DOHH2 (cell line): ENCODE data around the gene PRPSAP1.

Experiments
- H3F3A ChIP-seq: fragments of 200-600 bp; sonication (generic), shearing (Covaris generic); 2 replicates; pipeline ENCODE4 v1.6.0; 2016; ENCODE audit warnings: antibody characterized with exemption, mild to moderate bottlenecking; ENCODE audit not compliant: control insufficient read depth, insufficient read depth
- H3K27ac ChIP-seq: fragments of 200-600 bp; sonication (generic); 2 replicates; pipeline ENCODE4 v1.5.1; 2014; ENCODE audit warnings: low read depth, mild to moderate bottlenecking, low read length, moderate library complexity
- H3K27me3 ChIP-seq: fragments of 200-600 bp; sonication (generic); 2 replicates; pipeline ENCODE4 v1.6.1; 2014; ENCODE audit warnings: mild to moderate bottlenecking, low read length, mixed read lengths; ENCODE audit not compliant: control insufficient read depth
- H3K36me3 ChIP-seq: fragments of 200-600 bp; sonication (generic); 2 replicates; pipeline ENCODE4 v1.6.1; 2014; ENCODE audit warnings: mild to moderate bottlenecking, low read length, moderate library complexity, mixed read lengths; ENCODE audit not compliant: control insufficient read depth
- H3K4me1 ChIP-seq: fragments of 200-600 bp; sonication (generic); 2 replicates; pipeline ENCODE4 v1.6.1; 2014; ENCODE audit warnings: mild to moderate bottlenecking, low read length, mixed read lengths; ENCODE audit not compliant: control insufficient read depth
- H3K4me2 ChIP-seq: fragments of 200-600 bp; sonication (generic); 2 replicates; pipeline ENCODE4 v1.6.0; 2014; ENCODE audit warnings: mild to moderate bottlenecking, low read length, moderate library complexity
- H3K4me3 ChIP-seq: fragments of 200-600 bp; sonication (generic); 2 replicates; pipeline ENCODE4 v1.5.1; 2014; ENCODE audit warnings: mild to moderate bottlenecking, low read length, mixed read lengths
- H3K79me2 ChIP-seq: fragments of 200-600 bp; sonication (generic); 2 replicates; pipeline ENCODE4 v1.6.1; 2014; ENCODE audit warnings: mild to moderate bottlenecking, low read length, mixed read lengths; ENCODE audit not compliant: control insufficient read depth
- H3K9me2 ChIP-seq: fragments of 200-600 bp; sonication (generic); replicated peaks from 2 replicates; pipeline ENCODE4 v1.6.1; 2014; ENCODE audit warnings: mild to moderate bottlenecking, low read length, mixed read lengths; ENCODE audit not compliant: control insufficient read depth
- H3K9me3 ChIP-seq: fragments of 200-600 bp; sonication (generic); 2 replicates; pipeline ENCODE4 v1.6.1; 2014; ENCODE audit warnings: antibody characterized with exemption, low read length, mixed read lengths; ENCODE audit not compliant: control insufficient read depth, insufficient read depth
- H4K20me1 ChIP-seq: fragments of 200-600 bp; sonication (generic); 2 replicates; pipeline ENCODE4 v1.6.0; 2014; ENCODE audit warnings: low read depth, mild to moderate bottlenecking, antibody characterized with exemption, low read length, moderate library complexity; ENCODE audit not compliant: control insufficient read depth, insufficient read depth
- CTCF ChIP-seq: fragments of 200-600 bp; sonication (generic); IDR thresholded peaks from one replicate; pipeline ENCODE4 v1.5.1; 2014; ENCODE audit warnings: antibody characterized with exemption, mild to moderate bottlenecking, low read depth, low read length; ENCODE audit not compliant: poor library complexity, severe bottlenecking
- EZH2phosphoT487 ChIP-seq: fragments of 200-600 bp; sonication (generic); IDR thresholded peaks from 2 replicates; pipeline ENCODE4 v1.6.1; 2017; ENCODE audit warnings: borderline replicate concordance, mild to moderate bottlenecking, antibody characterized with exemption, low read length, moderate library complexity, mixed read lengths

PRPSAP1 gene

GRCh38 chr17:76369804-76370203 is 16.1 kb upstream of the PRPSAP1 start:
- Histone ChIP-seq H3K36me3 (no peaks in the 10 kb centered on the region), H3K27ac (no peak overlapping the region), H4K20me1 (no peaks in the 10 kb centered on the region), H3K79me2 (no peaks in the 10 kb centered on the region), H3K4me3 (no peak overlapping the region), H3K9me2 (no peaks in the 10 kb centered on the region), H3F3A (peaks cover 5% of the 10 kb centered on the region), H3K4me2 (no peak overlapping the region), H3K27me3 (peaks cover 3% of the 10 kb centered on the region; the same call in 1 of the 2 replicates), H3K9me3 (no peaks in the 10 kb centered on the region), H3K4me1 (peaks cover 30% of the 10 kb centered on the region)
- no peak for TF ChIP-seq EZH2phosphoT487
- TF ChIP-seq CTCF = no peak

DNA sequence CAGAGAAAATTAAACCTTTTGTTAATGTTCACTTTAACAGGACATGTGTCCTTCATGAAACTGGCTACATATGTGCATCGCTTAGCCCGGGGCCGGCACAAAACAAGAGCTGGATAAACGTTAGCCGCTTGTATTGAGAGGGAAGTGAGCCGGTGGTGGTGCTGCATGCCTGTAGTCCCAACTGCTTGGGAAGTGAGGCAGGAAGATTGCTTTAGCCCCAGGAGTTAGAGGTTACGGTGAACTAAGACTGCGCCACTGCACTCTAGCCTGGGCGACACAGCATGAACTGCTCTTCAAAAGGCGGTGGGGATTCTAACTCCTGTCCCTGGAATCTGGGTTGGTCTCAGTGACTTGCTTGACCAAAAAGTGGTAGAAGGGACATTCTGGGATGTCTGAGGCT is 15.7 kb upstream of the PRPSAP1 start:
- Histone ChIP-seq H3K27me3 (peaks cover 3% of the 10 kb centered on the region; the same call in 1 of the 2 replicates), H3K4me3 (no peak overlapping the region; the same call in 1 of the 2 replicates), H3K36me3 (no peaks in the 10 kb centered on the region), H3K27ac (no peak overlapping the region), H3K9me2 (no peaks in the 10 kb centered on the region), H3K9me3 (no peaks in the 10 kb centered on the region), H3K79me2 (no peaks in the 10 kb centered on the region), H3K4me2 (no peak overlapping the region), H4K20me1 (no peaks in the 10 kb centered on the region), H3K4me1 (peaks cover 30% of the 10 kb centered on the region), H3F3A (peaks cover 5% of the 10 kb centered on the region)
- no peak for TF ChIP-seq EZH2phosphoT487
- no peak for TF ChIP-seq CTCF

DNA sequence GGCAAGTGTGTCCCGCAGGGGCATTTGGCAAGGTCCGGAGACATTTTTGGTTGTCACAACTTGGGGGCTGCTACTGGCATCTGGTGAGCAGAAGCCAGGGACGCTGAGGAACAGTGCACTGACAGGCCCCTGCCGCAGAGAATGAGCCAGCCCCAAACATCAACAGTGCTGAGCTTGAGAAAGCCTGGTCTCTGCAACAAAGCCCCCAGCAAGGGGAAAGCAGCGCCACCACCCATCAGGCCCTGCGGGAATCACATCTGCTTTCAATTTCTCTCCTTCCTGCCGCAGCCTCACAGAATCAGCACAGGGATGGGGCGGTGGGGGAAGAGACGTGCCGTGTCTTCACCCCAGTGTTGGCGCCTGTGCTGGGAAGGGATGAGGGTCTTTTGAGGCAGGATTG is 14.8 kb upstream of the PRPSAP1 start:
- Histone ChIP-seq H3K27me3 (peaks cover 3% of the 10 kb centered on the region; the same call in 1 of the 2 replicates), H4K20me1 (no peaks in the 10 kb centered on the region), H3K4me1 (peaks cover 27% of the 10 kb centered on the region), H3K27ac (no peak overlapping the region), H3K9me2 (no peaks in the 10 kb centered on the region), H3K79me2 (no peaks in the 10 kb centered on the region), H3K4me3 (peak overlapping the region; percentile 48), H3F3A (peaks cover 5% of the 10 kb centered on the region), H3K9me3 (no peaks in the 10 kb centered on the region), H3K36me3 (no peaks in the 10 kb centered on the region), H3K4me2 (peak overlapping the region; percentile 38)
- TF ChIP-seq CTCF = peak; percentile 28
- TF ChIP-seq EZH2phosphoT487 = no peak

DNA sequence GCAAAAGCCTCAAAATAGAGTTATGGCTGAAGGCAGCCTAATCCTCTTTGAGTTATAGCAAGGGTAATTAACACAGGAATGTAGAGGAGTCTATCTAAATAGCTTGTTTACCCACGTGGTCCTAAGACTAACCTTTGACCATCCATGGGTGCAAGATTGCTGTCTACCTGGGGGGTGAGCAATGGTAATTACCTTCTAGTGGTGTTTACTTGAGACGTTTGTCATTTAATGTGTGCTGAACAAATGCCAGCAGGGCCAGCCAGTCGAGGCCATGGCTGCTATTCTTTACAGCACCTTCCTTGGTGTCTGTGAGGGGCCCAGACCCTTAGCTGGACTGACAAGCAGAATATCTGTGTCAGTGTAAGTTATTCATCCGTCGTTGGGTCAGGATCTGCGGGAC is 13.9 kb upstream of the PRPSAP1 start:
- peaks cover 5% of the 10 kb centered on the region for H3F3A ChIP-seq
- peaks cover 3% of the 10 kb centered on the region; the same call in 1 of the 2 replicates for H3K27me3 ChIP-seq
- no peak overlapping the region for H3K4me2 ChIP-seq
- no peaks in the 10 kb centered on the region for H3K36me3 ChIP-seq
- no peak overlapping the region for H3K4me3 ChIP-seq
- no peaks in the 10 kb centered on the region for H4K20me1 ChIP-seq
- H3K4me1 ChIP-seq = peaks cover 26% of the 10 kb centered on the region
- H3K9me3 ChIP-seq = no peaks in the 10 kb centered on the region
- H3K27ac ChIP-seq = no peak overlapping the region
- no peaks in the 10 kb centered on the region for H3K79me2 ChIP-seq
- TF ChIP-seq CTCF (no peak), EZH2phosphoT487 (no peak)
- no peaks in the 10 kb centered on the region for H3K9me2 ChIP-seq
